Loucy (cell line): ENCODE data around the gene RNF224.
A peak's percentile ranks its signal among the peaks of the same experiment; 100 is the strongest.
"Not testable (repeated sequence)": the region's sequence is repeated elsewhere in the genome, so short reads cannot be mapped to it uniquely, and the experiment has no call there.

ENCODE experiments used
- H2AFZ ChIP-seq: fragments of 200-600 bp; sonication (generic); 2 replicates; pipeline ENCODE4 v1.6.0; 2016; ENCODE audit warnings: antibody characterized with exemption, mild to moderate bottlenecking, low read length, moderate library complexity
- H3F3A ChIP-seq: fragments of 200-600 bp; 2 replicates; pipeline ENCODE4 v1.6.0; 2016; ENCODE audit warnings: antibody characterized with exemption, low read depth, mild to moderate bottlenecking
- H3K27me3 ChIP-seq: fragments of 200-600 bp; sonication (generic); 2 replicates; pipeline ENCODE4 v1.6.1; 2014; ENCODE audit warnings: low read length, mild to moderate bottlenecking; ENCODE audit not compliant: insufficient read depth, poor library complexity, severe bottlenecking
- H3K36me3 ChIP-seq: fragments of 200-600 bp; sonication (generic); 2 replicates; pipeline ENCODE4 v1.6.1; 2016; ENCODE audit warnings: low read length; ENCODE audit not compliant: insufficient read depth
- H3K4me1 ChIP-seq: fragments of 200-600 bp; sonication (generic); 2 replicates; pipeline ENCODE4 v1.5.1; 2014; ENCODE audit warnings: low read length, mild to moderate bottlenecking; ENCODE audit not compliant: insufficient read depth, poor library complexity, severe bottlenecking
- H3K4me2 ChIP-seq: fragments of 200-600 bp; sonication (generic); 2 replicates; pipeline ENCODE4 v1.6.0; 2014; ENCODE audit warnings: antibody characterized with exemption, low read length, low read depth, mild to moderate bottlenecking; ENCODE audit not compliant: poor library complexity, severe bottlenecking
- H3K4me3 ChIP-seq: fragments of 200-600 bp; sonication (generic); 2 replicates; pipeline ENCODE4 v1.5.1; 2014; ENCODE audit warnings: low read length, mild to moderate bottlenecking, mixed read lengths; ENCODE audit not compliant: poor library complexity, severe bottlenecking
- H3K79me2 ChIP-seq: fragments of 200-600 bp; sonication (generic); 2 replicates; pipeline ENCODE4 v1.6.1; 2014; ENCODE audit warnings: low read length; ENCODE audit not compliant: insufficient read depth
- H3K9ac ChIP-seq: fragments of 200-600 bp; sonication (generic); 2 replicates; pipeline ENCODE4 v1.6.0; 2014; ENCODE audit warnings: mild to moderate bottlenecking, low read depth, low read length, moderate library complexity; ENCODE audit not compliant: poor library complexity, severe bottlenecking
- H3K9me2 ChIP-seq: fragments of 200-600 bp; sonication (generic); replicated peaks from 2 replicates; pipeline ENCODE4 v1.6.1; 2016; ENCODE audit warnings: low read depth, low read length, mixed read lengths
- H3K9me3 ChIP-seq: fragments of 200-600 bp; sonication (generic); 2 replicates; pipeline ENCODE4 v1.6.1; 2014; ENCODE audit warnings: mild to moderate bottlenecking, antibody characterized with exemption, low read length, low read depth; ENCODE audit not compliant: insufficient read depth
- H4K20me1 ChIP-seq: fragments of 200-600 bp; sonication (generic); 2 replicates; pipeline ENCODE4 v1.6.0; 2014; ENCODE audit warnings: antibody characterized with exemption, low read length, mild to moderate bottlenecking; ENCODE audit not compliant: insufficient read depth, poor library complexity, severe bottlenecking
- EZH2phosphoT487 ChIP-seq: fragments of 200-600 bp; IDR thresholded peaks from 2 replicates; pipeline ENCODE4 v1.6.1; 2018; ENCODE audit warnings: antibody characterized with exemption, mild to moderate bottlenecking, moderate library complexity, borderline replicate concordance
- TF ChIP-seq, protein P1 (sequence below): fragments of 200-600 bp; sonication (generic); conservative IDR thresholded peaks from 2 replicates; pipeline ENCODE4 v1.5.1; 2014; ENCODE audit warnings: mild to moderate bottlenecking, antibody characterized with exemption, low read length

The RNF224 gene

GRCh38 chr9:137242269-137243203 is 15.2 kb downstream of the RNF224 start:
- peaks cover 30% of the 10 kb centered on the region for H3K4me1 ChIP-seq
- TF ChIP-seq, protein P1, sequence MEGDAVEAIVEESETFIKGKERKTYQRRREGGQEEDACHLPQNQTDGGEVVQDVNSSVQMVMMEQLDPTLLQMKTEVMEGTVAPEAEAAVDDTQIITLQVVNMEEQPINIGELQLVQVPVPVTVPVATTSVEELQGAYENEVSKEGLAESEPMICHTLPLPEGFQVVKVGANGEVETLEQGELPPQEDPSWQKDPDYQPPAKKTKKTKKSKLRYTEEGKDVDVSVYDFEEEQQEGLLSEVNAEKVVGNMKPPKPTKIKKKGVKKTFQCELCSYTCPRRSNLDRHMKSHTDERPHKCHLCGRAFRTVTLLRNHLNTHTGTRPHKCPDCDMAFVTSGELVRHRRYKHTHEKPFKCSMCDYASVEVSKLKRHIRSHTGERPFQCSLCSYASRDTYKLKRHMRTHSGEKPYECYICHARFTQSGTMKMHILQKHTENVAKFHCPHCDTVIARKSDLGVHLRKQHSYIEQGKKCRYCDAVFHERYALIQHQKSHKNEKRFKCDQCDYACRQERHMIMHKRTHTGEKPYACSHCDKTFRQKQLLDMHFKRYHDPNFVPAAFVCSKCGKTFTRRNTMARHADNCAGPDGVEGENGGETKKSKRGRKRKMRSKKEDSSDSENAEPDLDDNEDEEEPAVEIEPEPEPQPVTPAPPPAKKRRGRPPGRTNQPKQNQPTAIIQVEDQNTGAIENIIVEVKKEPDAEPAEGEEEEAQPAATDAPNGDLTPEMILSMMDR: no peak
- no peak for TF ChIP-seq EZH2phosphoT487

DNA sequence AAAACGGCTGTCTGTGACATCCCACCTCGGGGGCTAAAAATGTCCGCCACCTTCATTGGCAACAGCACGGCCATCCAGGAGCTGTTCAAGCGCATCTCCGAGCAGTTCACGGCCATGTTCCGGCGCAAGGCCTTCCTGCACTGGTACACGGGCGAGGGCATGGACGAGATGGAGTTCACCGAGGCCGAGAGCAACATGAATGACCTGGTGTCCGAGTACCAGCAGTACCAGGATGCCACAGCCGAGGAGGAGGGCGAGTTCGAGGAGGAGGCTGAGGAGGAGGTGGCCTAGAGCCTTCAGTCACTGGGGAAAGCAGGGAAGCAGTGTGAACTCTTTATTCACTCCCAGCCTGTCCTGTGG is 15.9 kb downstream of the RNF224 start:
- Histone ChIP-seq H3K4me2 (peak overlapping the region; percentile 95), H3K9ac (peak overlapping the region; percentile 96), H3K36me3 (peaks cover 21% of the 10 kb centered on the region; the same call in 1 of the 2 replicates), H4K20me1 (peaks cover 24% of the 10 kb centered on the region), H3K4me3 (peak overlapping the region; percentile 94), H3K4me1 (peaks cover 23% of the 10 kb centered on the region), H3K79me2 (peaks cover 43% of the 10 kb centered on the region)
- not testable (repeated sequence) for H3K9me3 ChIP-seq, H3F3A ChIP-seq, H3K9me2 ChIP-seq, H2AFZ ChIP-seq, H3K27me3 ChIP-seq

More at GRCh38 chr9:137242269-137243203, 15.2 kb downstream of the RNF224 start:
- Histone ChIP-seq H3K79me2 (peaks cover 48% of the 10 kb centered on the region), H3K9ac (peak overlapping the region; percentile 96), H3K9me3 (no peaks in the 10 kb centered on the region), H3K4me3 (peak overlapping the region; percentile 94), H3K4me2 (peak overlapping the region; percentile 95), H3K27me3 (no peaks in the 10 kb centered on the region), H3K36me3 (peaks cover 21% of the 10 kb centered on the region; the same call in 1 of the 2 replicates), H2AFZ (no peak overlapping the region), H3F3A (0 out of 2 replicates have a peak, but pooled peaks cover 6% of the 10 kb centered on the region), H4K20me1 (peaks cover 24% of the 10 kb centered on the region), H3K9me2 (no peaks in the 10 kb centered on the region)

DNA sequence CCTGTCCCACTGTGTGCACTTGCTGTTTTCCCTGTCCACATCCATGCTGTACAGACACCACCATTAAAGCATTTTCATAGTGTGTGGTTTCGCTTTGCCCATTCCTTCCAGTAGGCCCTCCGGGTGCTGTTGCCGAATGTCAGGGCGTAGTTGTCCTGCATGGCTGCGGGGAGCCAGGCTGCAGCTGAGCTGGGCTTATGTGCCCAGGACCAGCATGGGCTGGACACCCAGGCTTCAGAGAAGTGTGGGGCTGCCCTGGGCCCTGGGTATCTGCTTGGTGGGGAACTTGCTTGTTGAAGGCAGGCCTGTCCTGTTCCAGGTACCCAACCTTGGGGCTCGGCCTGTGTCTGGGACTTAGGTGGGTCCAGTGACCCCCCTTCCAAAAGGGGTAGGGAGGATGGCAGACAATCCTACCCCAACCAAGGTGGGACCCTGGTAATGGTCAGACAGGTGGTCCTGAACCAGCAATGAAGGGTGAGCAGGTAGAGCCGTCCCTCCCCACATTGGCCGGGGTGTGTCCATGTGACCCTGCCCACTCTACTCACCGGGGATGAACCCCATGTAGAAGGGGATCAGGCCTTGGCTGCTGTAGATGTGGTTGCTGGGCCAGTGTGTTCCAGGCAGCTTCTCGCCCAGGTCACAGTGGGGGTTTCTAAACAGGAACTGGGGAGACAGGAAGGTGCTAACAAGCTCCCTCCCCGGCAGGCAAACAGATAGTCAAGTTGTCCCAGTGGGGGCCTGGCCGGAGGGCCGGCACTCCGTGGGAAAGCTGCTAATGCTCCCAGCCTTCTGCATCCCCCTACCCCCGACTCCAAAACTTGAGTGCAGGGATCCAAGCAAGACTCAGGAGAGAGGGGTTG is 16.6 kb downstream of the RNF224 start:
- H3K4me3 ChIP-seq: peak overlapping the region; percentile 39
- H2AFZ ChIP-seq: no peak overlapping the region
- peaks cover 24% of the 10 kb centered on the region for H4K20me1 ChIP-seq
- H3K4me1 ChIP-seq: peaks cover 17% of the 10 kb centered on the region
- no peak for TF ChIP-seq EZH2phosphoT487
- TF ChIP-seq, protein P1: no peak
- H3K36me3 ChIP-seq: peaks cover 21% of the 10 kb centered on the region; the same call in 1 of the 2 replicates
- H3K9me3 ChIP-seq: no peaks in the 10 kb centered on the region
- peak overlapping the region; percentile 95 for H3K4me2 ChIP-seq
- H3K79me2 ChIP-seq: peaks cover 36% of the 10 kb centered on the region
- H3K9me2 ChIP-seq: no peaks in the 10 kb centered on the region
- 0 out of 2 replicates have a peak, but pooled peaks cover 6% of the 10 kb centered on the region for H3F3A ChIP-seq
- H3K9ac ChIP-seq: peak overlapping the region; percentile 26
- H3K27me3 ChIP-seq: no peaks in the 10 kb centered on the region
